Measurements from ENCODE around the gene PNRC2. TPM values are rescaled to one million over a fixed set of nuclear protein-coding genes. Genes with fewer than 3 reads are reported as not detected.

PNRC2 gene
- total RNA-seq, 1 donor from 2014 or later = 102 TPM

- Histone ChIP-seq H3K27me3 (ENCODE audit: control insufficient read depth, insufficient read depth, low read length) (no peaks in the 10 kb centered on the region), H3K36me3 (ENCODE audit: control insufficient read depth, insufficient read depth, low read length) (no peaks in the 10 kb centered on the region), H3K4me3 (ENCODE audit: low read depth, low read length) (no peak overlapping the region)
- no peak for DNase-seq (ENCODE audit: low read depth)
- TF ChIP-seq CTCF (IDR thresholded peaks at IDR 0.05; ENCODE audit: insufficient read depth, low read length, poor library complexity, severe bottlenecking) = no peak
These were observed 44.7 kb upstream of the PNRC2 start for GRCh38 chr1:23914921-23915320.

DNA sequence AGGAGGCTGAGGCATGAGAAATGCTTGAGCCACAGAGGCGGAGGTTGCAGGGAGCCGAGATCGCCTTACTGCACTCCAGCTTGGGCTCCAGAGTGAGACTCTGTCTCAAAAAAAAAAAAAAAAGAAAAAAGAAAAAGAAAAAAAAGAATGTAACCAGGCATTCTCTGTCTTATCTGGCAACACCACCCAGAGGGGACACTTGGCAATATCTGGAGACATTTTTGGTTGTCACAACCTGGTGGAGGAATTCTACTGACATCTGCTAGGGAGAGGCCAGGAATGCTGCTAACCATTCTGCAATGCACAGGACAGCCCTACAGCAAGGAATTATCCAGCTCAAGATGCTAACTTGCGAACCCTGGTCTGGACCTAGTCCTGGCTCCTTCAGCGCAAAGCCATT is 44.2 kb upstream of the PNRC2 start:
- DNase-seq (ENCODE audit: low read depth) = no peak
- H3K36me3 ChIP-seq (ENCODE audit: control insufficient read depth, insufficient read depth, low read length) = no peaks in the 10 kb centered on the region
- H3K27me3 ChIP-seq (ENCODE audit: control insufficient read depth, insufficient read depth, low read length) = no peaks in the 10 kb centered on the region
- no peak overlapping the region for H3K4me3 ChIP-seq (ENCODE audit: low read depth, low read length)
- TF ChIP-seq CTCF (IDR thresholded peaks at IDR 0.05; ENCODE audit: insufficient read depth, low read length, poor library complexity, severe bottlenecking) = no peak

DNA sequence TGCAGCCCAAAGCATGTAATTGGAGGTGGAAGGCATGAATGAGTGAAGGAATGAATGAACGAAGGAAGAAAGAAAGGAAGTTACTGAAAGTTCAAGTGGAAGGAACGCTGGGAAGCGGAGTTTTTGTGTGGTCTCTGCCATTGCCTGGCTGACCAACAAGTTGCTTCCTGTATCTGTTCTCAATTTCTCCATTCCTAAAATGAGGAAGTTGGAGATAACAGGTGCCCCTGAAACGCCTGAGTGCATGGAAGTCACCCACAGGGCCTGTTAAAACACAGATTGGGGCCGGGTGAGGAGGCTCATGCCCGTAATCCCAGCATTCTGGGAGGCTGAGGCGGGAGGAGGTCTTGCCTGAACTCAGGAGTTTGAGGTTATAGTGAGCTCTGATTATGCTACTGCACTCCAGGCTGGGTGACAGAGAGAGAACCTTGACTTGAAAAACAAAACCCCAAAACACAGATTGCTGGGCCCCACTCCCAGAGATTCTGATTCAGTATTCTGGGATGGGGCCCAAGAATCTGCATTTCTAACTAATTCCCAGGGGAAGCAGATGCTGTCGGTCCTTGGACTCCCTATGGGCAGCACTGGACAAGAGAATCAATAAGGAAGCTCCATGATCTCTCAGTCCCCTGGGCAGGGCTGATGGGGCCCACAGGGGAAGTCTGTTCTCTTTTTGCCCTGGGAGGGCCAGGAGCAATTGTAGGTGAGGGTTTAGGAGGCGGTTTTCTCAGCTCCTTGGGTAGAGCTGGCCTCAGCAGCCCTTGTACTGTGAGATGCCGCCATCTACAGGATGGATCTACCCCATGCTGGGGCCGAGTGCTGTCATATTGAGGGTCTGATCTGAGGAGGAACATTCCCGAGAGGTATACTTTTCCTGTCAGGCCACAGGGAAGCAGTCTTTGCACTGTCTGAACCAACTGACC is 43.2 kb upstream of the PNRC2 start:
- H3K27me3 ChIP-seq (ENCODE audit: control insufficient read depth, insufficient read depth, low read length) = no peaks in the 10 kb centered on the region
- peak; percentile 41 for DNase-seq (ENCODE audit: low read depth)
- no peak overlapping the region for H3K4me3 ChIP-seq (ENCODE audit: low read depth, low read length)
- peak; percentile 80 for TF ChIP-seq CTCF (IDR thresholded peaks at IDR 0.05; ENCODE audit: insufficient read depth, low read length, poor library complexity, severe bottlenecking)
- no peaks in the 10 kb centered on the region for H3K36me3 ChIP-seq (ENCODE audit: control insufficient read depth, insufficient read depth, low read length)

DNA sequence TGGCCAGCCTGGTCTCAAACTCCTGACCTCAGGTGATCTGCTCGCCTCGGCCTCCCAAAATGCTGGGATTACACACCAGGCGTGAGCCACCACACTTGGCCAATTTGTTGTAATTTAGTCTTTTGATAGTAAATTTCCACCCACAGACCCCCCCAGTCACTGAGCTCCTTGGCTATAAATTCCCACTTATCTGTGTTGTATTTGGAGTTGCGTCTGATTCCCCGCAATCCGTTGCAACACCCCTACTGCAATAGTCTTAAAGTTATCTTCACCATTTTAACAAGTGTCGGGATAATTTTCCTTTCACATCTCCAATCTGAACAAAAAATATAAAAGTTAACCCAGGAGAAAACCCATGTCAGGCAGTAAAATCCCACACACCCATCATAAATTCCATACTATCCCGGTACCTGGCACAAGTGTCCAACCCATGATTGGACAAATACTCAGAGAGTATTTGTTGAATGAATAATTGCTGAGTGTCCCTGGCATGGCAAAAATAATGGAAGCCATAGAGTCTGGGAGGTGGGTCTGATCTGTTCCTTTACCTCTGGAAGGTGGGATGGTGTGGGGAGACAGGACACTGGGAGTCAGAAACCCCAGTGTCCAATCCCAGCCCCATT is 37.2 kb upstream of the PNRC2 start:
- no peak overlapping the region for H3K4me3 ChIP-seq (ENCODE audit: low read depth, low read length)
- H3K36me3 ChIP-seq (ENCODE audit: control insufficient read depth, insufficient read depth, low read length) = no peaks in the 10 kb centered on the region
- H3K27me3 ChIP-seq (ENCODE audit: control insufficient read depth, insufficient read depth, low read length) = no peaks in the 10 kb centered on the region
- TF ChIP-seq CTCF (IDR thresholded peaks at IDR 0.05; ENCODE audit: insufficient read depth, low read length, poor library complexity, severe bottlenecking) = no peak
- DNase-seq (ENCODE audit: low read depth) = no peak

- Histone ChIP-seq H3K36me3 (ENCODE audit: control insufficient read depth, insufficient read depth, low read length) (no peaks in the 10 kb centered on the region), H3K27me3 (ENCODE audit: control insufficient read depth, insufficient read depth, low read length) (no peaks in the 10 kb centered on the region), H3K4me3 (ENCODE audit: low read depth, low read length) (no peak overlapping the region)
- DNase-seq (ENCODE audit: low read depth) = no peak
- TF ChIP-seq CTCF (IDR thresholded peaks at IDR 0.05; ENCODE audit: insufficient read depth, low read length, poor library complexity, severe bottlenecking) = no peak
These were observed 35.8 kb upstream of the PNRC2 start for GRCh38 chr1:23923592-23924499.

All from kidney epithelial cell (primary cell).